Stomach (tissue), 4 donors: Measurements from ENCODE around the gene CLPX.

Experiments used
- EP300 ChIP-seq: sonication (generic); formaldehyde crosslinking; IDR thresholded peaks from one replicate; pipeline ENCODE4 v1.6.1; 2017; ENCODE audit warnings: antibody characterized with exemption
- POLR2A ChIP-seq, 4 donors: fragments of 450-650 bp; IDR thresholded peaks; one replicate each; pipeline ENCODE4 v1.6.1; 2016; ENCODE audit warnings: antibody characterized with exemption in 4 of 4, control low read depth in 2 of 4, mild to moderate bottlenecking in 1 of 4, moderate library complexity in 1 of 4
- TF ChIP-seq, protein P1 (sequence below), 7 experiments: fragments of 450-650 bp in 4 of 7; fragments of 200-600 bp in 3 of 7; sonication (generic) in 3 of 7; IDR thresholded peaks; one replicate each; pipeline ENCODE4 v1.5.1; 2016 to 2019; ENCODE audit warnings: antibody characterized with exemption in 7 of 7, control low read depth in 2 of 7, mild to moderate bottlenecking in 1 of 7

DNA sequence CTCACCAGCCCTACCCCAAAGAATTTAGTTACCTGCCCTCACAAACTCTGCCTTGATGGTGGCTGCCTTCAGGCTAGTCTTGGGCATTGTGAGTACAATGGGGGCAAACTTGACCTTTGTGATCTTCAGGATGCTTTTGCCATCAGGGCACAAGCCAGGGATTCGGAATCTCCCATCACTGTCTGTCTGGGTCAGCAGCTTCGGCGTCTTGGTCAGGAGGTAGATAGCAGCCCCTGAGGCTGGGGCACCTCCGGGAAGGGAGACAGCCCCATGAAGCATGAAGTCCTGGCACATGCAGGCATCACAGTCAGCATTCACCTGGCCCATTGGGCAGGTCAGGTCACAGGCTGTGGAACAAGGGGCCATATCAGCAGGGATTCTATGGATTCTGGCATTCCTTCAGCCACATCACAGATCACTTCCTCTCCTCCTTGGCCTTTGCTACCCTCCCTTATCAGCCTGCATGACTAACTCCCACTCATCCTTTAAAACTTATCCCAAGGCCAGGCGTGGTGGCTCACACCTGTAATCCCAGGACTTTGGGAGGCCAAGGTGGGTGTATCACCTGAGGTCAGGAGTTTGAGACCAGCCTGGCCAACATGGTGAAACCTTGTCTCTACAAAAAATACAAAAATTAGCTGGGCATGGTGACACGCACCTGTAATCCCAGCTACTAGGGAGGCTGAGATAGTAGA, 19.2 kb upstream of the CLPX start:
- TF ChIP-seq, protein P1, sequence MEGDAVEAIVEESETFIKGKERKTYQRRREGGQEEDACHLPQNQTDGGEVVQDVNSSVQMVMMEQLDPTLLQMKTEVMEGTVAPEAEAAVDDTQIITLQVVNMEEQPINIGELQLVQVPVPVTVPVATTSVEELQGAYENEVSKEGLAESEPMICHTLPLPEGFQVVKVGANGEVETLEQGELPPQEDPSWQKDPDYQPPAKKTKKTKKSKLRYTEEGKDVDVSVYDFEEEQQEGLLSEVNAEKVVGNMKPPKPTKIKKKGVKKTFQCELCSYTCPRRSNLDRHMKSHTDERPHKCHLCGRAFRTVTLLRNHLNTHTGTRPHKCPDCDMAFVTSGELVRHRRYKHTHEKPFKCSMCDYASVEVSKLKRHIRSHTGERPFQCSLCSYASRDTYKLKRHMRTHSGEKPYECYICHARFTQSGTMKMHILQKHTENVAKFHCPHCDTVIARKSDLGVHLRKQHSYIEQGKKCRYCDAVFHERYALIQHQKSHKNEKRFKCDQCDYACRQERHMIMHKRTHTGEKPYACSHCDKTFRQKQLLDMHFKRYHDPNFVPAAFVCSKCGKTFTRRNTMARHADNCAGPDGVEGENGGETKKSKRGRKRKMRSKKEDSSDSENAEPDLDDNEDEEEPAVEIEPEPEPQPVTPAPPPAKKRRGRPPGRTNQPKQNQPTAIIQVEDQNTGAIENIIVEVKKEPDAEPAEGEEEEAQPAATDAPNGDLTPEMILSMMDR (IDR thresholded peaks at IDR 0.05), result no peak
- TF ChIP-seq POLR2A (IDR thresholded peaks at IDR 0.05) (no peak), EP300 (no peak)
